ENCODE results near the gene IL6R.
A peak's percentile ranks its signal among the peaks of the same experiment; 100 is the strongest.
"Not testable (repeated sequence)": the region's sequence is repeated elsewhere in the genome, so short reads cannot be mapped to it uniquely, and the experiment has no call there.

IL6R gene

DNA sequence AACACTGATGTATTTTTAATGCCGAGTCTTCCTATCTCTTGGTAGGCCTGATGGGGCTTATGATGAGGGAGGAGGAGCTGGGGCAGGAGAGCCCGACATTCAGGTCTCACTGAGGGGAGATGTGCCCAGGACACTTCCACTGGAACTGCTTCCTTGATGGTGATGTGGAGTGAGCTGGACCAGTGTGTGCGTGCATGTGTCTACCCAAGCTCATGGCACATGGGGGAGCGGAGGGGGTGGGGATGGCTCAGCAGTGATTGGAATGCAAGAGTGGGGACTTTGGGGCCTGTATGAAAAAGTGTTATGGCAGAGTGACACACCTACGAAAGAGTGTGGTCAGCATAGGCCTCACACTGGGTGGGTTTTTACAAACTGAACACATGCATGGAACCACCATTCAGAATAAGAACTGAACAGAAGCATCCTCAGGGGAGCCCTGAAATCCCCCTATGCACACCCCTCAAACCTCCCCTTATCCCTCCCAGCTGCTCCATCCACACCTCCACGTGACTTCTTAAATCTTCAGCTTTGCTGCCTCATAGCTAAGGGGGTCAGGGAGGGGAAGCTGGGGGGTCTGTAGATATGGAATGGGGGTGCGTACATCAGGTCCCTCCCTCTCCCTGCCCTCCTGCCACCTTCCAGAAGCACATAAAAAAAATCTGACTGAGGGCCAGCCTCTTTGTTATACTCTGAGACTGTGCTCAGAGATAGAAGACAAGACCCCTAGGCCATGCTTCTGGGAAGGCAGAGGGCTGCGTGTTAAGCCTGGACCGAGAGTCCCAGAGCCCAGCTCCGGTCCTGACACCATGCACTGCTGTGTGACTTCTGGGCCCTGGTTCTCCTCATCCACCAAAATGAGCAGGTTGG, 11.6 kb downstream of the IL6R start:
- no peaks in the 10 kb centered on the region for H3K9me3 ChIP-seq
- no peak for TF ChIP-seq Cebpa-rat (IDR thresholded peaks at IDR 0.05)
- H3K9ac ChIP-seq = no peak overlapping the region
- no peak overlapping the region for H3K4me2 ChIP-seq
- H4K20me1 ChIP-seq = no peaks in the 10 kb centered on the region
- H3K27me3 ChIP-seq = no peaks in the 10 kb centered on the region
- H3K4me3 ChIP-seq = no peak overlapping the region
- H3K27ac ChIP-seq = no peak overlapping the region
- peaks cover 28% of the 10 kb centered on the region for H3K4me1 ChIP-seq
- no peaks in the 10 kb centered on the region for H3K36me3 ChIP-seq

GRCh38 chr1:154417338-154417608, 12.1 kb downstream of the IL6R start:
- Histone ChIP-seq H4K20me1 (no peaks in the 10 kb centered on the region), H3K27ac (no peak overlapping the region), H3K27me3 (no peaks in the 10 kb centered on the region), H3K36me3 (no peaks in the 10 kb centered on the region), H3K9ac (no peak overlapping the region), H3K9me3 (no peaks in the 10 kb centered on the region), H3K4me1 (peaks cover 28% of the 10 kb centered on the region), H3K4me3 (no peak overlapping the region), H3K4me2 (no peak overlapping the region)
- no peak for TF ChIP-seq Cebpa-rat (IDR thresholded peaks at IDR 0.05)

DNA sequence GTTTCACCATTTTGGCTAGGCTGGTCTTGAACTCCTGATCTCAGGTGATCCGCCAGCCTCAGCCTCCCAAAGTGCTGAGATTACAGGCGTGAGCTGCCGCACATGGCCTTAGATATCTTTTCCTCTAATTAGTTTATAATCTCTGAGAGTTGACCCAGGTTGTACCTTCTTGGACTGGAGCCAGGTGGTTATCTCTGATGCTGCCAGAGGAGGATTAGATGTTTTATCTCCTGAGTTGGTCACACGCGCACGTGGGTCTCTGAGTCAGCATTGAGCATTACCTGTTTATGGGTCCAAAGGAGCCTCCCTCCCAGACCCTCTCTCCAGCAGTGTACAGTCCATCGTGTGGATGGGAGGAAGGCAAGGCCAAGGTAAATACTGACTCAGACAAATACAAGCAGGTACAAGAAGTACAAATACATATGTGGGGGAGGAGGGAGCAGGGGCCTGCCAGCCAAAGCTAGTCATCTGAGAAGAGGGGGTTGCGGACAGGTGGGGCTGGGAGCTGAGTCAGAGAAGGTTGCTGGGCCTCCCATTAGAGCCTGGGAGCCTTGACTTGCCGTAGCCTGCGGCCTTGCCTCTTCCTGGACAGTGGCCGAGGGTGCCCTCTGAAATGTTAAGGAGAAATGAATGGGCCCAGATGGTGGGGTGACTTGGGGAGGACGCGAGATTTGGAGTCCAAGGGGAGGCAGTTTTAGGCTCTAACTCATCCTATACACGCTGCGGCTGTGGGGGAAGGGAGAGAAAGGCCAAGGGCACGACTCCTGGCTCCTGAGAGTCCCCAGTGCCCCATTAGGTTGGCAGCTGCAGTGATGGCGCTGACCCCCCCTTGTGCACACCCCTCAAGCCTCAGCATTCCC, 13.1 kb downstream of the IL6R start:
- H4K20me1 ChIP-seq = no peaks in the 10 kb centered on the region
- no peak overlapping the region for H3K4me3 ChIP-seq
- H3K27me3 ChIP-seq = no peaks in the 10 kb centered on the region
- TF ChIP-seq Cebpa-rat (IDR thresholded peaks at IDR 0.05) = no peak
- no peak overlapping the region for H3K9ac ChIP-seq
- H3K36me3 ChIP-seq = no peaks in the 10 kb centered on the region
- H3K27ac ChIP-seq = no peak overlapping the region
- peaks cover 24% of the 10 kb centered on the region for H3K4me1 ChIP-seq
- no peak overlapping the region for H3K4me2 ChIP-seq
- H3K9me3 ChIP-seq = no peaks in the 10 kb centered on the region

DNA sequence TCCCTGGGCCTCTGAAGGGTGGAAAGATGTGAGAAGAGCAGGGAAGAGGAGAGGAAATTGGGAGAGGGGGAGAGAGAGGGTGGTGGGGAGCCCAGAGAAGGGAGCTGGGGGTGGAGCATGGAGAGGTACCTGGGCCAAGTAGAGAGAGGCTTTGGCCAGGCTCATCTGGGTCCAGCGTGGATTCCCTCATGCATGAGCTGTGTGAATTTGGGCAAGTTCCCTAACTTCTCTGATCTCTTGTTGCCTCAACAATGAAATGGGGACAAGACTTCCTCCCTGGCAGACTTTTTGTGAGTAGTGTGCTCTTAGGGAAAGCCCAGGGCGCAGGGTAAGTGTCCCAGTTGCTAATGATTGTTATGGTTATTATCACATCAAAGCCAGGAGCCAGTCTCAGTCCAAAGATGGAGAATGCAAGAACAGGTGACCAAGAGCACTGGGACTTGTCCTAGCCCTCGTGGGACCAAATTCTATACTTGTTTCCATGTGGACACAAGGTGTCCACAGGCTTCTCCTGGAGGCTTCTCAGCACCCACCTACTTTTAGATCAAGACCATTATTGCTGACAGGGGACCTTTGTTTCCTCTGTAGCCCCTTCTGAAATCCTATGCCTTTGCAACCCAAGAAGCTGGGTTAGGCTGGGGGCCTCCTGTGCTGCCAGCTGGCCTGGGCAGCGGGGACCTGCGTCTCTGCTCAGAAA, 13.9 kb downstream of the IL6R start:
- Histone ChIP-seq H3K27ac (peak overlapping the region; percentile 61), H4K20me1 (no peaks in the 10 kb centered on the region), H3K4me1 (peaks cover 21% of the 10 kb centered on the region), H3K4me2 (peak overlapping the region; percentile 74), H3K4me3 (no peak overlapping the region), H3K9ac (no peak overlapping the region; the same call in 1 of the 2 replicates), H3K9me3 (no peaks in the 10 kb centered on the region), H3K27me3 (no peaks in the 10 kb centered on the region), H3K36me3 (no peaks in the 10 kb centered on the region)
- TF ChIP-seq Cebpa-rat (IDR thresholded peaks at IDR 0.05) = no peak

GRCh38 chr1:154419620-154420571, 14.8 kb downstream of the IL6R start:
- Histone ChIP-seq H3K4me1 (peaks cover 21% of the 10 kb centered on the region), H3K4me3 (no peak overlapping the region), H3K9me3 (no peaks in the 10 kb centered on the region), H3K36me3 (no peaks in the 10 kb centered on the region), H4K20me1 (no peaks in the 10 kb centered on the region), H3K27me3 (no peaks in the 10 kb centered on the region), H3K27ac (peak overlapping the region; percentile 61), H3K9ac (no peak overlapping the region; the same call in 1 of the 2 replicates), H3K4me2 (peak overlapping the region; percentile 74)
- TF ChIP-seq Cebpa-rat (IDR thresholded peaks at IDR 0.05) = no peak

- Histone ChIP-seq H3K4me2 (0 out of 2 replicates have a peak overlapping the region, but pooled peaks have one; percentile 74), H4K20me1 (no peaks in the 10 kb centered on the region), H3K27me3 (no peaks in the 10 kb centered on the region), H3K27ac (no peak overlapping the region), H3K4me1 (peaks cover 21% of the 10 kb centered on the region), H3K9me3 (no peaks in the 10 kb centered on the region), H3K9ac (no peak overlapping the region), H3K4me3 (no peak overlapping the region), H3K36me3 (no peaks in the 10 kb centered on the region)
- no peak for TF ChIP-seq Cebpa-rat (IDR thresholded peaks at IDR 0.05)
These were observed 16.1 kb downstream of the IL6R start for GRCh38 chr1:154420961-154421924.

DNA sequence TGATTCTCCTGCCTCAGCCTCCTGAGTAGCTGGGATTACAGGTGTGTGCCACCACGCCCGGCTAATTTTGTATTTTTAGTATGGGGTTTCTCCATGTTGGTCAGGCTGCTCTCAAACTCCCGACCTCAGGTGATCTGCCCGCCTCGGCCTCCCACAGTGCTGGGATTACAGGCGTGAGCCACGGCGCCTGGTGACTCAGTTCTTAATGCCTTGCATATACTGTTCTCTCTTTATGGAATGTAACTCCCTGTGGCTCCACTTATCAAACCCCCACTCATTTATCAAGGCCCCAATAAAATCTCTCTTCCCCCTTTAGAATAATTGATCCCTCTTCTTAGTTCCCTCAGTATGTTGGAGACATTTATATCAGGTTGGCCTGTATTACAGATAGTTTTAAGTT, 16.9 kb downstream of the IL6R start:
- H3K27me3 ChIP-seq, H3K36me3 ChIP-seq, H3K9ac ChIP-seq, H3K4me3 ChIP-seq, H3K4me2 ChIP-seq, H3K27ac ChIP-seq, H3K9me3 ChIP-seq, H4K20me1 ChIP-seq: not testable (repeated sequence)
- peaks cover 21% of the 10 kb centered on the region for H3K4me1 ChIP-seq

DNA sequence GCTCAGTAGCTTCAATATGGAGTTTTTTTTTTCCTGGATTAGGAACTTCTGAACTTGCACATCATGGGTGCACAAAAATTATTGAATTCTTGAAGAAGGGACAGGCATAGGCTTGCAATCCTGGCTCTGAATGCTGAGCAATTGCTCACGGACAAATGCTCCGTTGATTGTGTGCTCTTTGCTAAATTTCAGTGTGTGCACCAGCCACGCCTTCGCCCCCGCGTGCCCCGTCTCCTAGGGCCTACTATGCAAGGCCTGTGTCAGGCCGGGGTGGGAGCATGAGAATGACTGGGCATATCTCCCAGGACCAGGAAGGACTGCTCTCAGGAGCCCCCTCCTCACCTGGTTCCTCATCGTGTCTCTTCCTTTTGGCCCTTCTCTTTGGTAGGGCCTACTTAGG, 17.4 kb downstream of the IL6R start:
- Histone ChIP-seq H3K27me3 (no peaks in the 10 kb centered on the region), H3K27ac (no peak overlapping the region), H3K36me3 (no peaks in the 10 kb centered on the region), H3K4me3 (no peak overlapping the region), H3K9me3 (no peaks in the 10 kb centered on the region), H3K9ac (no peak overlapping the region), H3K4me2 (no peak overlapping the region), H3K4me1 (peaks cover 21% of the 10 kb centered on the region), H4K20me1 (no peaks in the 10 kb centered on the region)
- no peak for TF ChIP-seq Cebpa-rat (IDR thresholded peaks at IDR 0.05)

Data from BLaER1 (cell line).